ENCODE measurements around the gene SLC25A27.

The SLC25A27 gene

GRCh38 chr6:46715141-46715540 is 62.4 kb downstream of the SLC25A27 start:
- no peak for DNase-seq (ENCODE audit: low read depth)

GRCh38 chr6:46719099-46719498 is 66.3 kb downstream of the SLC25A27 start:
- no peak for DNase-seq (ENCODE audit: low read depth)

DNA sequence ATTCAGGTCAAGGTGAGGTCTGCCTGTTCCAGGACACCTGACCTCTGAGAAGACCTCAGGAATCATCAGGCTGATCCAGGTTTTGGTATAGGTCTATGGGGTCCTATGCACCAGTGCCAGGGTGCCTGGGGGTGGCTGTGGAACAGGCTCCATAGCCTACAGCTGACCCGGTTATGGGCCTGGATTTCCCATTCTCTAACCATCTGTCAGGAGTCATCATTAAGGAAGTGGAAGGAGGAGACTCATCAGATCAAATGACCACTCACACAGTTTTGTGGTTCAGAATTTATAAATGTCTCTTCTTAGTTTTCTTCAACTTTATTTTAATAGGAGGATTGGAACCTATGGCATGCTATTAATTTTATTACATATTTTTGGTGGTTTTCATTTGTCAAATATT is 67.6 kb downstream of the SLC25A27 start:
- DNase-seq (ENCODE audit: low read depth) = no peak
